Epithelial cell of proximal tubule (primary cell): ENCODE measurements around the gene STX5. TPM values are rescaled to one million over a fixed set of nuclear protein-coding genes. Genes with fewer than 3 reads are reported as not detected.

Experiments
- DNase-seq: peaks from one replicate; pipeline ENCODE4 v3.0.0-alpha.2; 2011; ENCODE audit warnings: low read depth
- H3K4me3 ChIP-seq: 2 replicates; pipeline ENCODE4 v1.5.1; 2011; ENCODE audit warnings: low read depth, mild to moderate bottlenecking, low read length
- total RNA-seq: library from RNA; depleted of rRNA; stranded (reverse); fragments of >200 nt; gene quantifications from 2 replicates; pipeline ENCODE4 v1.2.3, GENCODE V29; 2015
- TF ChIP-seq, protein P1 (sequence below): conservative IDR thresholded peaks from 2 replicates; pipeline ENCODE4 v1.5.1; 2012; ENCODE audit warnings: low read depth, mild to moderate bottlenecking, low read length

The STX5 gene
- total RNA-seq, 1 donor from 2014 or later: 21.2 TPM

DNA sequence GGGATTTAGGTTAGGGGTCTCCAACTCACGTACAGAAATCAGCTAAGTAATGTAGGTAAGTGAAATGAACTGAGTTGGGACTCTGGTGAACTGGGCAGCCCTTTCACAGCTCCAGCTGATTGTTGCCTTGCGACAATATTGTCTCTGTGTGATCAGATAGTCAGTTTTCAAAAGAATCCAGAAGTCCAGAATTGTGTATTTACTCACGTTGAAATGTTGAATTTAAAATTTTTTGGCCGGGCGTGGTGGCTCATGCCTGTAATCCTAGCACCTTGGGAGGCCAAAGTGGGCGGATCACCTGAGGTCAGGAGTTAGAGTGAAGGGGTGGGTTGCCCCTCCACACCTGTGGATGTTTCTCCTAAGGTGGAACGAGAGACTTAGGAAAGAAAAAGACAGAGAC lies 26.4 kb upstream of the STX5 start:
- TF ChIP-seq, protein P1, sequence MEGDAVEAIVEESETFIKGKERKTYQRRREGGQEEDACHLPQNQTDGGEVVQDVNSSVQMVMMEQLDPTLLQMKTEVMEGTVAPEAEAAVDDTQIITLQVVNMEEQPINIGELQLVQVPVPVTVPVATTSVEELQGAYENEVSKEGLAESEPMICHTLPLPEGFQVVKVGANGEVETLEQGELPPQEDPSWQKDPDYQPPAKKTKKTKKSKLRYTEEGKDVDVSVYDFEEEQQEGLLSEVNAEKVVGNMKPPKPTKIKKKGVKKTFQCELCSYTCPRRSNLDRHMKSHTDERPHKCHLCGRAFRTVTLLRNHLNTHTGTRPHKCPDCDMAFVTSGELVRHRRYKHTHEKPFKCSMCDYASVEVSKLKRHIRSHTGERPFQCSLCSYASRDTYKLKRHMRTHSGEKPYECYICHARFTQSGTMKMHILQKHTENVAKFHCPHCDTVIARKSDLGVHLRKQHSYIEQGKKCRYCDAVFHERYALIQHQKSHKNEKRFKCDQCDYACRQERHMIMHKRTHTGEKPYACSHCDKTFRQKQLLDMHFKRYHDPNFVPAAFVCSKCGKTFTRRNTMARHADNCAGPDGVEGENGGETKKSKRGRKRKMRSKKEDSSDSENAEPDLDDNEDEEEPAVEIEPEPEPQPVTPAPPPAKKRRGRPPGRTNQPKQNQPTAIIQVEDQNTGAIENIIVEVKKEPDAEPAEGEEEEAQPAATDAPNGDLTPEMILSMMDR: no peak
- no peak for DNase-seq

DNA sequence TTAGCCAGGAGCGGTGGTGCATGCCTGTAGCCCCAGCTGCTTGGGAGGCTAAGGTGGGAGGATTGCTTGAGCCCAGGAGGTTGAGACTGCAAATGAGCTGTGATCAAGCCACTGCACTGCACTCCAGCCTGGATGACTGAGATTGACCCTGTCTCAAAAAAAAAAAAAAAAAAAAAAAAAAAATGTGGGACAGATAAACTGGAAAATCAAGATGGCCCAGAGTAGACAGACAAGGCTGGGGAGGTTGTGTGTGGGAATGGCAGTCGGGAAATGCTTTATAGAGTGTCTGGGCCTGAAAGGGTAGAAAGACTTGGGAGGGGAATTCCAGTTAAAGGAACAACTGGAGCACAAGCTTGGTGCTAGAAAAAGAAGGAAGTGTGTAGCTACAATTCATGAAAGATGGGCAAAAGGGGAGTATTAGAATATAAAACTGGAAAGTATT lies 25.7 kb upstream of the STX5 start:
- TF ChIP-seq, protein P1: no peak
- H3K4me3 ChIP-seq: no peak overlapping the region
- DNase-seq: no peak

More for the DNA sequence above, 26.4 kb upstream of the STX5 start:
- H3K4me3 ChIP-seq: no peak overlapping the region

DNA sequence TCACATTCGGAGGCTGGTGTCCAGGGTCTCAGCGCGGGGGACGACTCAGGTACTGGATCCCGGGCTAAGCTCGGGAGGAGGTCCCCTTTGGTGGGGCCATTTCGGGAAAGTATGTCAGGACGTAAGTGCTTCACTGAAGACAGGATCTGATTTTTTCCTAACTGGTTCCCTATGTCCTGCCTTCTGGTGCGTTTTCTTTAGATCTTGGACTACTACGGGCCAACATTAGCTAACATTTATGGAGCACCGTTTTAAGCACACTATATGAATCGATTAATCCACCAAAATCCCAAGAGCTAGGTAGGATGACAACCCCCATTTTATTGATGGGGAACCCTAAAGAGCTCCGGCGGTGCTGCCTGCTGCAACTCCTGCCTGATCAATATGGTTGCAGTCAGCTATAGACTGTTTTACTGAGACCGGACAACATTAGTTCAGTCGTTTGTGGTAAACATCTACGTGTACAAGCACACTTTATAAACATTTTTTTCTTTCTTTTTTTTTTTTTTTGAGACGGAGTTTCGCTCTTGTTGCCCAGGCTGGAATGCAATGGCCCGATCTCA lies 24.6 kb upstream of the STX5 start:
- no peak for DNase-seq

DNA sequence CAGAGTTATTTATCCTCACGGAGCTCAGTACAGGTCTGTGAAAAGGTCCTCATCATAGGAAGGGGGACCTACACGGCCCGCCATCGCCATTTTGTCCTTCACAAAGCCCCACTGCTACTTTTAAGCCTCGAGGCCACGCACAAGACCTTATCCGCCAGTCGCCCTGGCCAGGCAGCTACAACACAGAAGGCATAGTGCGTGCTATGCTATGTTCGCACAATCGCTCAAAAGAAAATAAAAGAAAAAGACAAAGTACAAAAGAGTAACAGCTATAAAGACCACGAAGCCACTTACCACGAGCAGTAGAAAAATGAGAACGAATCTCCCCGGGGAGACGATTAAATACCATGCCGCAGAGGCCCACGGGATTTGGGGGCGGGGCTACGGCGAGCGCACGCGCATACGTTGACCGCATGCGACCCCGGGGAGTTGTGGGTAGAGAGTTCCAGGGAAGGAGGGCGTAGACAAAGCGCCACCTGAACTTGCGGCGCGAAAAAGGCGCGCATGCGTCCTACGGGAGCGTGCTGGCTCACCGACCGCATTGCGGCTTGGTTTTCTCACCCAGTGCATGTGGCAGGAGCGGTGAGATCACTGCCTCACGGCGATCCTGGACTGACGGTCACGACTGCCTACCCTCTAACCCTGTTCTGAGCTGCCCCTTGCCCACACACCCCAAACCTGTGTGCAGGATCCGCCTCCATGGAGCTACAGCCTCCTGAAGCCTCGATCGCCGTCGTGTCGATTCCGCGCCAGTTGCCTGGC lies 23.9 kb upstream of the STX5 start:
- H3K4me3 ChIP-seq: peak overlapping the region; percentile 82
- TF ChIP-seq, protein P1: no peak
- peak; percentile 80 for DNase-seq

More for the DNA sequence above, 24.6 kb upstream of the STX5 start:
- TF ChIP-seq, protein P1: no peak
- peak overlapping the region; percentile 82 for H3K4me3 ChIP-seq

DNA sequence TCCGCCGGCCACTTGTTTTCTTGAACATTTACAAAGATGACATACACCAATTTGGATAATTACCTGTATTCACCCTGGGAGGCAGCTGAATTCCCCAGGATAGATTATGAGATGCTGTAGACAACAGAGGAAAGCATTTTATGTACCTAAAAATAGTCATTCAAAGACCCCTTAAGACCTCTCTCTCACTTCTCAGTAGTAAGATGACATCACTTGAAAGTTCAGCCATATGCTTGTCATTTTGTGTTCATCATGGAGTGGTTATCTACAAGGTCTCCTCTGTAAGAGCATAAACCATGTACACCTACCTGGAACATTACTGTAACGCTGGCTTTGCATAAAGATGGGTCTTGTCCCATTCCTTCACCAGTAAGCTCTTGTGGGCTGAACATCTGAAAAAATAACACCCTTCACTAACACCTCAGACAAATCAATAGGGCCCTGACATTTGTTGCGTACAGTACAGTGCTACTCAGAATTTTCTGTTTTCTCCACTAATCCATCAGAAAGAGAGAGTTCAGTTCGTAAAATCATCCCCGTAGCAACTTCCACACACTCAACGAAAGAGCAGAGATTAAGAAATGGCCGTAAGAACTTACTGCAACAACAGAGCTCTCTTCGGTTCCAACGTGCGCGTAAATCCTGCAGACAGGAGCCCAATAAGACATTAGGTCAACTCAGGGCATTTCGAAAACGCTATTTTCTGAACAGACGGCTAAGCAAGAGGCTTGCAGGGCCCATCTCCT lies 23.1 kb upstream of the STX5 start:
- DNase-seq: no peak
- TF ChIP-seq, protein P1: no peak
- peak overlapping the region; percentile 82 for H3K4me3 ChIP-seq

DNA sequence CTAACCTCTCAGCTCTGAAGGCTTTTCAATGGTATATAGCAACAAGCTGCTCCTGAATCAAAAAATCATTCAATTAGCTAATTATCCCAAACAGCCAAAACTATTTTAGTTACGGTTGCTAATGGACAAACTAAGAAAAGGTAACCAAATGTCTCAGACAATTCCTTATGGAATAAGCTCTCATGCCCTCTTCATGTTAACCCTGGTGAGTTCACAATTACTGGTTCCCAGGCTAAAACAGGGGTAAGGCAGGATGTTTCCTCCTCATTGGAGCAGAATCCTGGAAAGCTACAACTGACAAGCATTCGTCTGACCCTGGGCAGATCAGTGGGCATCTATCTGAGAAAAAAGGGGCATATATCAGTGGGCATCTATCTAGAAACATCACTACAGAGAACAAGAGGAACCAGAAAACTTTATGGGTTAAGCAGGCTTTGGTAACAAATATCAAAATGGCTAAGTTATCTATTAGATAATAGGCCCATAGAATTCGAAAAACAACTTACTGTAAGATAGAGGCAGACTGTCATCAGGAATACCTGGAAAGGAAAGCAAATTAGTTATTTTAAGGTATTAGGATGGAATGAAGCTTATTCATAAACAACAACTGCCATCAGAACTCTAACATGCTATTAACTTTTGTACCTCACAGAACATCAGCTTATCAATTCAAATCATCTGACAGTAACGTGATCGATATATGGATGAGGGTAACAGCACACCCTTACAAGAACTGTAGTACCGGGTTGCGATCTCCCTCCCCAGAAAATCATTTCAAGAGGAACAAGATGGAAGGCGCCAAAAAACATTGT lies 22.4 kb upstream of the STX5 start:
- no peak for DNase-seq
- peak overlapping the region; percentile 82 for H3K4me3 ChIP-seq
- TF ChIP-seq, protein P1: no peak
